Ascending aorta (tissue), 2 donors: ENCODE results near the gene PCNX3. TPM values are rescaled to one million over a fixed set of nuclear protein-coding genes. Genes with fewer than 3 reads are reported as not detected.

Source experiments
- DNase-seq, 2 donors: peaks; one replicate each; pipeline ENCODE4 v3.0.0-alpha.2; 2019; ENCODE audit warnings: low spot score in 2 of 2
- H3K27ac ChIP-seq, 2 donors: fragments of 200-600 bp; sonication (generic); one replicate each; pipeline ENCODE4 v1.5.1; 2016 to 2017; ENCODE audit warnings: mild to moderate bottlenecking in 1 of 2
- H3K27me3 ChIP-seq: fragments of 200-600 bp; sonication (generic); one replicate; pipeline ENCODE4 v1.5.1; 2017
- H3K36me3 ChIP-seq, 2 donors: fragments of 200-600 bp; sonication (generic); one replicate each; pipeline ENCODE4 v1.5.1; 2016
- H3K4me1 ChIP-seq, 2 donors: fragments of 200-600 bp; sonication (generic); one replicate each; pipeline ENCODE4 v1.5.1; 2016 to 2017; ENCODE audit warnings: mild to moderate bottlenecking in 1 of 2
- H3K4me3 ChIP-seq, 2 donors: fragments of 200-600 bp; sonication (generic); one replicate each; pipeline ENCODE4 v1.5.1; 2016 to 2017; ENCODE audit warnings: mild to moderate bottlenecking in 1 of 2
- H3K9me3 ChIP-seq, 2 donors: fragments of 200-600 bp; sonication (generic); one replicate each; pipeline ENCODE4 v1.5.1; 2016
- CTCF ChIP-seq, 3 experiments: fragments of 200-600 bp in 2 of 3; fragments of 450-650 bp in 1 of 3; sonication (generic) in 2 of 3; IDR thresholded peaks; one replicate each; pipeline ENCODE4 v1.5.1; 2016 to 2019; ENCODE audit warnings: antibody characterized with exemption in 3 of 3, mild to moderate bottlenecking in 1 of 3, moderate library complexity in 1 of 3
- intact Hi-C: fragments of 100-400 bp; cut with DNase I; formaldehyde crosslinking; loops from one replicate; pipeline ENCODE4 v1.15.1; 2023
- total RNA-seq: library from RNA; depleted of rRNA; stranded (reverse); fragments of >200 nt; gene quantifications from one replicate; pipeline ENCODE4 v1.1.0, GENCODE V29; 2016

PCNX3 gene
- total RNA-seq, 1 donor from 2014 or later: 181 TPM

- H3K4me1 ChIP-seq: no peaks in the 10 kb centered on the region
- no peaks in the 10 kb centered on the region for H3K27me3 ChIP-seq
- no peak overlapping the region for H3K27ac ChIP-seq
- H3K4me3 ChIP-seq: no peak overlapping the region
- intact Hi-C loops: no loop called here
- DNase-seq: no peak
- TF ChIP-seq CTCF (IDR thresholded peaks at IDR 0.05): no peak
- no peaks in the 10 kb centered on the region for H3K36me3 ChIP-seq
- no peaks in the 10 kb centered on the region for H3K9me3 ChIP-seq
Observed at GRCh38 chr11:65685981-65686380, 70.4 kb downstream of the PCNX3 start.

Other genes with a start within 250 kb of the PCNX3 start
- gene SLC25A45, start 233.1 kb upstream of the PCNX3 start, total RNA-seq: 11.4 TPM
- gene FRMD8, start 229.1 kb upstream of the PCNX3 start, total RNA-seq: 99.3 TPM
- gene NEAT1, start 193.0 kb upstream of the PCNX3 start, total RNA-seq: 180 TPM
- gene MALAT1, start 116.7 kb upstream of the PCNX3 start, total RNA-seq: 8,553 TPM
- 220 TPM for gene SCYL1, start 90.7 kb upstream of the PCNX3 start, total RNA-seq
- 702 TPM for gene LTBP3, start 57.4 kb upstream of the PCNX3 start, total RNA-seq
- 157 TPM for gene ZNRD2, start 45.3 kb upstream of the PCNX3 start, total RNA-seq
- 104 TPM for gene FAM89B, start 43.2 kb upstream of the PCNX3 start, total RNA-seq
- 418 TPM for gene EHBP1L1, start 39.7 kb upstream of the PCNX3 start, total RNA-seq
- not detected for gene KCNK7, start 20.0 kb upstream of the PCNX3 start, total RNA-seq
- 121 TPM for gene MAP3K11, start 1.6 kb upstream of the PCNX3 start, total RNA-seq
- gene SIPA1, start 22.3 kb downstream of the PCNX3 start, total RNA-seq: 145 TPM
- gene RELA, start 47.1 kb downstream of the PCNX3 start, total RNA-seq: 115 TPM
- 31.0 TPM for gene KAT5, start 96.5 kb downstream of the PCNX3 start, total RNA-seq
- gene RNASEH2C, start 105.0 kb downstream of the PCNX3 start, total RNA-seq: 155 TPM
- gene AP5B1, start 165.2 kb downstream of the PCNX3 start, total RNA-seq: 31.8 TPM
- gene OVOL1, start 171.3 kb downstream of the PCNX3 start, total RNA-seq: not detected
- gene SNX32, start 218.2 kb downstream of the PCNX3 start, total RNA-seq: not detected
- 974 TPM for gene CFL1, start 242.4 kb downstream of the PCNX3 start, total RNA-seq
- 45.0 TPM for gene MUS81, start 244.7 kb downstream of the PCNX3 start, total RNA-seq